Epithelial cell of esophagus (primary cell): Measurements from ENCODE around the gene PRSS35.

Experiments
- DNase-seq: peaks from one replicate; pipeline ENCODE4 v3.0.0; 2010; ENCODE audit warnings: low read depth
- H3K4me3 ChIP-seq: 2 replicates; pipeline ENCODE4 v1.5.1; 2011; ENCODE audit warnings: mild to moderate bottlenecking, low read length, control low read depth
- CTCF ChIP-seq: IDR thresholded peaks from 2 replicates; pipeline ENCODE4 v1.5.1; 2011; ENCODE audit warnings: low read depth, mild to moderate bottlenecking, low read length, control low read depth, inconsistent platforms; ENCODE audit not compliant: insufficient read depth; ENCODE audit errors: missing control alignments

The PRSS35 gene

GRCh38 chr6:83514866-83515466 is 2.6 kb downstream of the PRSS35 start:
- peak; percentile 90 for TF ChIP-seq CTCF
- no peak overlapping the region for H3K4me3 ChIP-seq
- peak; percentile 79 for DNase-seq

GRCh38 chr6:83517500-83517899 is 5.2 kb downstream of the PRSS35 start:
- H3K4me3 ChIP-seq: no peak overlapping the region
- peak; percentile 19 for DNase-seq
- no peak for TF ChIP-seq CTCF

GRCh38 chr6:83518816-83519480 is 6.6 kb downstream of the PRSS35 start:
- TF ChIP-seq CTCF: no peak
- no peak for DNase-seq
- H3K4me3 ChIP-seq: no peak overlapping the region

DNA sequence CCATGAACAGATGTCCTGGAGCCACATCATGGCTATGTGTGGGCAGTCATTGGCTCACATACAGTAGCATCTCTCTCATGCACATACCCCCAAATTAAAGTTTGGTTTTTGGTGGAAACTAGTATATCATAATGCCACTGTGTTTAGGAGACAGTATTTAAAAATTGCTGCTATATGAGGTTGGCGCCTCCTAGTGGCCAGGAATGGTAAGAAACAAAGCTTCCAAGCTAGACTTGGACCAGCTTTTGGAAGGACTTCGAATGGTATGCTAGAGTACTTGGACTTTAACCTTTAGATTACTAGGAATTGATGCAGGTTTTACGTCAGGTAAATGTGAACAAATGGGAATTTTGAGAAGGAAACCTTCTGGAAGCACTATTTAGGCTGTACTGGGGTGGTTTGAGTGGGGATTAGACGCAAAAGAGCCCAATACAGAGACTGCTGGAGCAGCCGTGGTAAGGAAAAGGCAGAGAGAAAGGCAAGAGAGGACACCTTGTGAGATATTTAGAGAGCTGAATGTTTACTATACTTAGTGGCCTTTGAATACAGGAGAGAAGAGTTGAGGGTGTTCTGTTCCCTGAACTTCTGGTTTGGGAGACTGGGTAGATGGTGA is 23.8 kb downstream of the PRSS35 start:
- peak; percentile 74 for TF ChIP-seq CTCF
- peak; percentile 66 for DNase-seq
- H3K4me3 ChIP-seq: no peak overlapping the region

- TF ChIP-seq CTCF: no peak
- no peak overlapping the region for H3K4me3 ChIP-seq
- DNase-seq: no peak
Observed at GRCh38 chr6:83536647-83537589, 24.6 kb downstream of the PRSS35 start.

DNA sequence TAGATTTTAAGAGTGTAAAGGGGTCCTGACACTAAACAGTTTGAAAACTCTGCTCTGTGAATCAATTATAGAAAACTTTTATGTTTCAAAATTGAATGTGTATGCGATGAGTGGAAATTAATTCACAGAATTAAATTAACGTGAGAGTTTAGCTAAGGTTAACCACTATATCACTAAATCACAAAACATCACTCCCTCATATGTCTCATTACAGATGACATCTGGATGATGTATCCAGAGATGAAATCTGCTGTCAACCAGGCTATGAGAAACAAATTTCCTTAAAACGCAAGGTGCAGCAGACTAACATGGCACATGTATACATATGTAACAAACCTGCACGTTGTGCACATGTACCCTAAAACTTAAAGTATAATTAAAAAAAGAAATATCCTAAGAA is 27.3 kb downstream of the PRSS35 start:
- TF ChIP-seq CTCF: no peak
- H3K4me3 ChIP-seq: no peak overlapping the region
- no peak for DNase-seq
